Activated CD8-positive, alpha-beta memory T cell treated with anti-CD3 and anti-CD28 coated beads for 4 hours (primary cell): ENCODE data around the gene HSPB2.

Experiments
- DNase-seq, 2 donors: peaks; one replicate each; pipeline ENCODE4 v3.0.0-alpha.2; 2020; ENCODE audit warnings: low read depth in 2 of 2

Gene HSPB2

GRCh38 chr11:111938687-111939160 lies 26.2 kb downstream of the HSPB2 start:
- no peak for DNase-seq

GRCh38 chr11:111939836-111940604 lies 27.5 kb downstream of the HSPB2 start:
- no peak for DNase-seq

- DNase-seq, result no peak
Observed at GRCh38 chr11:111941963-111942362, 29.4 kb downstream of the HSPB2 start.

- no peak for DNase-seq
Observed at GRCh38 chr11:111942829-111943228, 30.3 kb downstream of the HSPB2 start.

GRCh38 chr11:111944139-111944538 lies 31.6 kb downstream of the HSPB2 start:
- DNase-seq, result no peak

- no peak for DNase-seq
Observed at GRCh38 chr11:111944651-111945051, 32.1 kb downstream of the HSPB2 start.

- DNase-seq, result no peak
Observed at GRCh38 chr11:111945198-111945597, 32.7 kb downstream of the HSPB2 start.

- no peak for DNase-seq
Observed at GRCh38 chr11:111946499-111946898, 34.0 kb downstream of the HSPB2 start.

- no peak for DNase-seq
Observed at GRCh38 chr11:111947143-111947542, 34.6 kb downstream of the HSPB2 start.

- no peak for DNase-seq
Observed at GRCh38 chr11:111949519-111950426, 37.2 kb downstream of the HSPB2 start.

- DNase-seq, result no peak
Observed at GRCh38 chr11:111951565-111951964, 39.0 kb downstream of the HSPB2 start.

GRCh38 chr11:111954154-111954553 lies 41.6 kb downstream of the HSPB2 start:
- no peak for DNase-seq

GRCh38 chr11:111957663-111958444 lies 45.3 kb downstream of the HSPB2 start:
- DNase-seq, result no peak

GRCh38 chr11:111960916-111961315 lies 48.4 kb downstream of the HSPB2 start:
- DNase-seq, result no peak

GRCh38 chr11:111961389-111962300 lies 49.1 kb downstream of the HSPB2 start:
- no peak for DNase-seq
